Measurements from ENCODE around the gene FXYD4.

Gene FXYD4

GRCh38 chr10:43352951-43353350, 18.5 kb upstream of the FXYD4 start:
- Histone ChIP-seq H3K4me1 (ENCODE audit: low read depth, poor library complexity, severe bottlenecking) (no peaks in the 10 kb centered on the region), H3K4me2 (no peak overlapping the region), H3K36me3 (ENCODE audit: insufficient read depth) (no peaks in the 10 kb centered on the region), H3K9ac (no peak overlapping the region), H3K27me3 (ENCODE audit: insufficient read depth, low read depth) (no peaks in the 10 kb centered on the region), H4K20me1 (ENCODE audit: insufficient read depth) (no peaks in the 10 kb centered on the region), H3K27ac (no peak overlapping the region), H3K79me2 (ENCODE audit: insufficient read depth, low read depth) (no peaks in the 10 kb centered on the region), H3K4me3 (IDR thresholded peaks at IDR 0.05; ENCODE audit: insufficient read depth, low read depth, low read length) (no peak overlapping the region), H2AFZ (ENCODE audit: low read depth) (no peak overlapping the region)
- no peak for TF ChIP-seq CTCF (conservative IDR thresholded peaks at IDR 0.05; ENCODE audit: low read depth, low read length)

GRCh38 chr10:43353495-43354329, 17.7 kb upstream of the FXYD4 start:
- Histone ChIP-seq H3K4me3 (IDR thresholded peaks at IDR 0.05; ENCODE audit: insufficient read depth, low read depth, low read length) (no peak overlapping the region), H3K4me1 (ENCODE audit: low read depth, poor library complexity, severe bottlenecking) (no peaks in the 10 kb centered on the region), H3K27ac (no peak overlapping the region), H2AFZ (ENCODE audit: low read depth) (no peak overlapping the region), H4K20me1 (ENCODE audit: insufficient read depth) (no peaks in the 10 kb centered on the region), H3K4me2 (no peak overlapping the region), H3K79me2 (ENCODE audit: insufficient read depth, low read depth) (no peaks in the 10 kb centered on the region), H3K9ac (no peak overlapping the region), H3K27me3 (ENCODE audit: insufficient read depth, low read depth) (no peaks in the 10 kb centered on the region), H3K36me3 (ENCODE audit: insufficient read depth) (no peaks in the 10 kb centered on the region)
- TF ChIP-seq CTCF (conservative IDR thresholded peaks at IDR 0.05; ENCODE audit: low read depth, low read length), result no peak

- no peak overlapping the region for H3K27ac ChIP-seq
- no peak for TF ChIP-seq CTCF (conservative IDR thresholded peaks at IDR 0.05; ENCODE audit: low read depth, low read length)
- H2AFZ ChIP-seq (ENCODE audit: low read depth), result no peak overlapping the region
- H3K27me3 ChIP-seq (ENCODE audit: insufficient read depth, low read depth), result no peaks in the 10 kb centered on the region
- no peaks in the 10 kb centered on the region for H4K20me1 ChIP-seq (ENCODE audit: insufficient read depth)
- no peak overlapping the region for H3K4me3 ChIP-seq (IDR thresholded peaks at IDR 0.05; ENCODE audit: insufficient read depth, low read depth, low read length)
- no peaks in the 10 kb centered on the region for H3K4me1 ChIP-seq (ENCODE audit: low read depth, poor library complexity, severe bottlenecking)
- no peaks in the 10 kb centered on the region for H3K79me2 ChIP-seq (ENCODE audit: insufficient read depth, low read depth)
- no peaks in the 10 kb centered on the region for H3K36me3 ChIP-seq (ENCODE audit: insufficient read depth)
- H3K9ac ChIP-seq, result no peak overlapping the region
- no peak overlapping the region for H3K4me2 ChIP-seq
Observed at GRCh38 chr10:43354330-43354635, 17.2 kb upstream of the FXYD4 start.

- no peak overlapping the region for H3K27ac ChIP-seq
- TF ChIP-seq CTCF (conservative IDR thresholded peaks at IDR 0.05; ENCODE audit: low read depth, low read length), result no peak
Observed at GRCh38 chr10:43354879-43355380, 16.5 kb upstream of the FXYD4 start.

More at GRCh38 chr10:43354879-43355380, 16.5 kb upstream of the FXYD4 start:
- H4K20me1 ChIP-seq (ENCODE audit: insufficient read depth), result no peaks in the 10 kb centered on the region
- H3K36me3 ChIP-seq (ENCODE audit: insufficient read depth), result no peaks in the 10 kb centered on the region
- no peak overlapping the region for H3K9ac ChIP-seq
- no peak overlapping the region for H3K4me2 ChIP-seq
- H2AFZ ChIP-seq (ENCODE audit: low read depth), result no peak overlapping the region
- H3K27me3 ChIP-seq (ENCODE audit: insufficient read depth, low read depth), result no peaks in the 10 kb centered on the region
- no peaks in the 10 kb centered on the region for H3K79me2 ChIP-seq (ENCODE audit: insufficient read depth, low read depth)
- H3K4me1 ChIP-seq (ENCODE audit: low read depth, poor library complexity, severe bottlenecking), result no peaks in the 10 kb centered on the region
- no peak overlapping the region for H3K4me3 ChIP-seq (IDR thresholded peaks at IDR 0.05; ENCODE audit: insufficient read depth, low read depth, low read length)

Data from KMS-11 (cell line).